22Rv1 (cell line): ENCODE data around the gene HIGD1A.

Experiments
- CTCF ChIP-seq: fragments of 450-650 bp; IDR thresholded peaks from 2 replicates; pipeline ENCODE4 v1.5.1; 2017; ENCODE audit warnings: mild to moderate bottlenecking
- ZFX ChIP-seq: fragments of 450-650 bp; IDR thresholded peaks from 2 replicates; pipeline ENCODE4 v1.6.1; 2017; ENCODE audit warnings: antibody characterized with exemption, borderline replicate concordance

- no peak for TF ChIP-seq CTCF
- TF ChIP-seq ZFX, result no peak
These were observed 67.8 kb downstream of the HIGD1A start for GRCh38 chr3:42736531-42736930.
